ENCODE results near the gene COX5B.
"Not testable (repeated sequence)": the region's sequence is repeated elsewhere in the genome, so short reads cannot be mapped to it uniquely, and the experiment has no call there.

COX5B gene

DNA sequence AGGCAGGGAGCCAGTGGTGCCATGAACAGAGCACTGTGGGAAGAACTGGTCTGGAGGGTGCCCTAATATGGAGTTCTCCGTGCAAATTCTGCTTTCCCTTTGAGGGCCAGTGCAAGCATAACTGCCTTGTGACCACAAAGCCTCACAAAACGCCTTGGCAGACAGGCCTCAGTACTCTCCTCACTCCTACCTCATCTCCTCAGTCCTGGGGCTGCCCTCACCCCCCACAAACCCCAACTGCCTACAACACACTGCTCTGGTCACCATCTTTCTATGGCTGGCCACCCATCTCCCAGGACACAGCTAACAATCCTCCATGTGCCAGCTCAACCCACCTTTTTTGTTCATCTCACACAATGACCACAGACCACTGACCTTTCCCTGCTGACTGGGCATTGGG lies 8.9 kb downstream of the COX5B start:
- no peak for DNase-seq

DNA sequence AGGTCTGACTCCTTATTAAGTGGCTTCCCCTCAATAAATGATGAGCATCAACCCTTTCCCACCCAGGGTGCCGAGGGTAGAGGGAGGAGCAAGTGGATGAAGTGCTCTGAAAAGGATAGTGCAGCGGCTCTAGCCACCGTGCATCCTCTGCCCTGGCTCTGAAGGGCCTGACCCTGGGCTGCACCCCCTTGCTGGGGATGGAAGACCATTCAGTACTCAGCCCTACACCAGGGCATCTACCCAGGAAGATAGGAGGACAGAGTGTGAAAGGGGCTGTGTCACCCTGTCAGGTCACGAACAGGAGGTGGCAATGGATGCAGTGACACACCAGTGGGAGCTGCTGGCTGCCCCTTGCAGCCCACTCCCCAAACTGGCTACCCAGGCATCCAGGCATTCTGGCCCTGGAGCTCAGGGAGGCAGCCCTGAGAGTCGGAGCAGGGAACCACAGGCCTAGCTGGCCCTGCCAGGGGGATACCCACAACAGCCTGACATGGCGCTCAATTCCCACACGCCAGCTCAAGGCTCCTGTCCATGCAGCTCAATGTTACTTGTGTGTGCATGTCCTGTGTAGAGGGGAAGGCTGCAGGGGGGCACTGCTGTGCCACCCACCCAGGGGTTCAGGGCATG lies 10.4 kb downstream of the COX5B start:
- no peak for DNase-seq

DNA sequence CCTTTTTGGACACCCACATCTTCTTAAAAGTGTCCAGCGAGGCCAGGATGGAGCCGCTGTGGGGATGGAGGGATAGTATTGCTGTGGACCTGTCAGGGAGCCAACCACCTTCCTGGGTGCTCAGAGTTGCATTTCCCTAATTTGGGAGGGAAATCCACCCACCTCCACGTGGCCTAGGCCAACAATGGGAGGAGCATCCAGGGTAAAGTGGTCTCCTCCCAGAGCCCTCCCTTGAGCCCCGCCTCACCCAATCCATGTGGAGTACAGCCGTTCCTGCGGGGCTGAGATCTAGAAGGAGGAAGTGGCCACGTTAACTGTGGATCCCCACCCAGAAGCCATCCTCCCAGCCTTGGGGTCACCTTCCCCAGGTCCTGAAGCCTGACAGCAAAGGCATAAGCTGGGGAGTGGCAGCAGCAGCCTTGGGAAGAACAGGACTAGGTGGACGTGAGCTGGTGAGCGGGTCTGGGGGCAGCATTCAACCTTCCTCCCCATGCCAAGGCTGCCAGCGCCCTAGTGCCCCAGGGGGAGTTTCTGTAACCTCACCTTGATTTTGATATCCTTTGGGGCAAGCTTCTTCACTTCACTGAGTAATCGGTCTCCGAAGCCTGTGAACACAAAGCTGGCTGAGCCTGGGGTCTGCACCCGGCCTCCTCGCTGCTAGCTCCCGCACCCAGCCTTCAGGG lies 11.2 kb downstream of the COX5B start:
- DNase-seq = no peak

DNA sequence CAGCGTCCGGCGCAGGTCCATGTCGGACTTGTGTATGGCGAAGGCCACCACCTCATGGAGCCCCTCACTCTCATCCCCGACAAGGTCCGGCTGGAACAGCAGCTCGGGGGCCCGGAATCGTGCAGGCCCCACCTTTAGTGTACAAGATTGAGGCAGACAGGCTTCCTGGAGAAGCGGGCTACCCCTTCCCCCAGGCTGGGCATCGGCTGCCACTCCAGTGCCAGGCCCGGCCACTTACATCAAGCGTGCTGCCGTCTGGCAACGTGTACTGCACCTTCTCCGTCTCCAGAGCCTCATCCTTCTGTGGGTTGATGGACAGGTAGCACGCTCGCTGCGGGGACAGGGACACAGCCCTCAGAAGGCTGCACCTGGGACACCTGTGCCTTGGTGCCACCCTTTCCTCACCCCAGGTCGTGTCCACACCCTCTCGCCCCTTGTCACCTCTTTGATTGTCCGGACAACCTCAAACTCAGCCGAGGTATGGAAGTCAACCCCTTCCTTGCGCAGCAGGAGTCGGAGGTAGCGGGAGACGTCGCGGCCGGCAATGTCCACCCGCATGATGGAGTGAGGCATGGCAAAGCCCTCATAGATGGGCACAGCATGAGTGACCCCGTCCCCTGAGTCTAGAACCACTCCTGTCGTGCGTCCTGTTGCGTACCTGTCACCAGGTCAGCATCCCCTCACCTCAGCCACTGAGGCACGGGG lies 12.3 kb downstream of the COX5B start:
- no peak for DNase-seq

DNA sequence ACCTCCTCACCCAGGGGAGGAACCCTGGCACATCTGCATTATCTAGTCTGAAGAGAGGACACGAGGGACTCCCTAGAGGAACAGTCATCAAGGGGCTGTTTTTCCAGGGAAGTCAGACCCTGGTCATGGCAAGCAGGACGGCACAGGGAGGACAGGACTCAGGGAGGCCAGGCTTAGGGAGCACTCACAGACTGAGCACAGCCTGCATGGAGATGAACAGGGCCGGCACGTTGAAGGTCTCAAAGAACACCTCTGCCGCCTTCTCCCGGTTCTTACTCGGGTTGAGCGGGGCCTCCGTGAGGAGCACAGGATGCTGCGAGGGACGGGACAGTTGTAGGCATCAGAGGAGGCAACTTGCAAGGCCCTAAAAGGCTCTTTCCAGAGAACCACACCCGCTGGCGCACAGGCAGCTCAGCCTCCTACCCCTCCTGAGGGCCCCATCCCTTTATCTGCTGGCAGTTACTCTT lies 12.9 kb downstream of the COX5B start:
- DNase-seq = no peak

DNA sequence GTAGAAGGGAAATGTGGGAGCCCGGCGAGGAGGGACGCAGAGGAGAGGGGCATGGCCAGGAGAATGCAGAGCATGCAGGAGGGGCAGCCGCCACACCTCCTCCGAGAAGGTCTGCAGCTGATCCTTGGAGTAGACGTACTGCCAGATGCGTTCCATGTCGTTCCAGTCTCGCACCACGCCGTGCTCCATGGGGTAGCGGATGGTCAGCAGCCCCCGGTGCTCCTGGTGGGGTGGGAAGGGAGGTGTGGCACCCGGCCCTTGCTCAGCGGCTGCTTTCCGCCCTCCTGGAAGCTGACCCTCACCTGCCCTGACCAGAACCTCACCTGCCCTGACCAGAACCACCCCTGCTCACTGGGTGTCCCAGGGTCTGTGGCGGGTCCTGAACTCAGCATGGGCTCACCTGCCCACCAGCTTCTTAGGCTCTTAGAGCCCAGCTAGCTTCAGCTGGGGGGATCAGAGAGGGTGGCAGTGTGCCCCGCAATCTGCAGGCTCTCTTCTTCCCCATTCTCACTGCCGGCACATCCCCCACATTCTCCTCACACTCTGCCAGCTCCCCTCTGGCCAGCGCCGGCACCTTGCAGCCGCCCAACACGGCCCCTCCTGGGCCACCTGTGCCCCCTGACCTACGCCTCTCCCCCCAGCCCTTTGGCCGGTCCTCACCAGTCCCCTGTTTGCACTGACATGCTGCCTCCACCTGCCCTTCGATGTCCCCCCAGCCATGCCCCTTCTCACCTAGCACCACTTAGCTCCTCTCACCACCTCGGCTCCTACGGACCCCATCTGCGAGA lies 13.6 kb downstream of the COX5B start:
- DNase-seq = no peak

DNA sequence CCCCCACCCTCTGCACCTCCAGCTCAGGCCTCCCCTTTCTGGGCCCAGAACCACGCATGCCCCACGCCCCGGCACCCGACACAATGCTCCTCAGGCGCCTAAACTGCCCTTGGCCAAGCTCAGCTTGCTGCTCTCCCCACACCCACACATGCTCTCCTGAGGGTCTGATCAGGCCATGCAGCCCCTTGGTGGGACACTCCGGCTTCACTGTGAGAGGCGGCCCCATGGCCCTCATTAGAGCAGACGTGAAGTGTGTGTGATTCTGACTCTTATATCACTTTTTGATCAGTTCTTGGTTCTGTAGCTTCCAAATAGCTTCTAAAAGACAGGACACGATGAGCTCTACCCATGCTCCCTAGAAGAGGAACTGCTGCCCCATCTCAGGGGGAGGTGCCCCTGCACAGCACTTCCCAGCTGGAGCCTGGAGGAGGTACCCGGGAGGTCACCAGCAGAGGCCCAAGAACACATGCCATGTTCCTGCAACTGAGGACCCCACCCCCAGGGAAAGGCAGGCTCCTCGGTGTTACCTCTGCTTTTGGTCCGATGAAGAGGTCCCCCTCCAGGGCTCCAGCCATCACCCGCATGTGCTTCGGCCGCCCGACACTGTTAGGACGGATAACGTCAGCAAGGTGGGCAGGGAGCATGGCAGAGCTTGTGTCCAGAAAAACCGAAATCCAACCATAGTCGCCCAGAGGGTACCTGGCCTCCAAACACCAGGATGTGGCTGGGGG lies 14.3 kb downstream of the COX5B start:
- DNase-seq = no peak

DNA sequence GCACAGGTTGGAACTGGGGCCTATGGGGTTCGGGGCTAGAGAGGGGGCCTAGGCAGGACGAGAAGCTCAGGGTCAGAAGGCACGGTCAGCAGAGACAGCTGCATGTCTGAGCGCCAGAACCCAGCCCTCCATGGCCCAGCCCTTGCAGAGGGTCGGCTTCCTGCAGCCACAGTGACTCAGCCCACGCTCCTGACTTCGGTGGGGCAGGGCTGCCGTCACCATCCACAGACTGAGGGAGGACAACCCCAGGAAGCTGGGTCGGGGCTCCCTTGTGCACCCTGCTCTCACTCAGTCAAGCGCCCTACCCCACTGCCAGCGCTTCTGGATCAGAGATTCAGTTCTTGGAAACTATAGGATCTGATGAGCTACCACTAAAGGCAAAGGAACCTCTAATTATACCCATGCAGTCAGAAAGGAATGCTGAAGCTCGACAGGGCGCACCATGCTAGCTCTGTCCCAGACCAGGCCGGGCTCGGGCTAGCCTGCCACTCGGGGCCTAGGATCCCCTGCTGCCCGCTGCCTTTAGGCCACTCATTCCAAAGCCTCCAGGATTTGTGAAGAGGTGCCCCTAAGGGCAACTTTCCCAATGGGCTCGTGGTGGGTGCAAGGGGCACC lies 15.0 kb downstream of the COX5B start:
- no peak for DNase-seq

DNA sequence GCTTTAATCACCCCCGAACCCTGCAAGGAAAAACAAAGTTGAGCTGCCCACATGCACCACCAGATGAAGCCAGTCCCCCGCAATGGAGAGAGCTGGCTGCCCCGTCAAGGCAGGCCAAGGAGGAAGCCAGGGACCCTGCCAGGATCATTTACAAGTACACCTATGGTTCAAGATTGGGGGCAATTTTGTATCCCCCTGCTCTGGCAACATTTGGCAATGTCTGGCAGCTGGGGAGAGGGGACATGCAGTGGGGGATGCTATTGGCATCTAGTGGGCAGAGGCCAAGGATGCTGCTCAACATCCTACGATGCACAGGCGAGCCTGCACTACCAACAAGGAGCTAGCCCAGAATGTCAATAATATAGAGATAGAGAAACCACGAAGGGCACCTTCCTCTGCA lies 16.1 kb downstream of the COX5B start:
- no peak for DNase-seq

DNA sequence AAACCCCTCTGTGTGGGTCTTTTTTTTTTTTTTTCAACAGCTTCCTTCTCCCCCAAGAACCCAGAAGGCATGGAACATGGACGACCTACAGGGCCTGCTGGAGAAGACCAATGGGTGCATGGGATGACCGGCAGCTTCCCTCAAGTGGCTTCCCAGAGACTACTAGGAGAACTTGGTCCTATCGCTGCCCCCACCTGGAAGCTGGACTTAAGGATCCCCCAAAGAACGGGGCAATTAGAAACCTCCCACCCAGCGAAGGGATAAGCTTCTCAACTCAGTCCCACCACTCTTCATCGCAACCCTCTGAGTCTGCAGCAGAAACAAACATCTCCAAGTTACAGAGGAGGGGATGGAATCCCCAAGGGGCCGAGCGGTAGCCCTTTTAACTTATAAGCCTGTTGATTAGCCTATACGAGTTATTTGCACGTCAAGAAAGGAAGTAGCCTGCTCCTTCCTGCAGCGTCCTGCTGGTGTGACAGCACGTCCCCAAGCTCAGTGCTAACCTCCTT lies 16.6 kb downstream of the COX5B start:
- DNase-seq = no peak

DNA sequence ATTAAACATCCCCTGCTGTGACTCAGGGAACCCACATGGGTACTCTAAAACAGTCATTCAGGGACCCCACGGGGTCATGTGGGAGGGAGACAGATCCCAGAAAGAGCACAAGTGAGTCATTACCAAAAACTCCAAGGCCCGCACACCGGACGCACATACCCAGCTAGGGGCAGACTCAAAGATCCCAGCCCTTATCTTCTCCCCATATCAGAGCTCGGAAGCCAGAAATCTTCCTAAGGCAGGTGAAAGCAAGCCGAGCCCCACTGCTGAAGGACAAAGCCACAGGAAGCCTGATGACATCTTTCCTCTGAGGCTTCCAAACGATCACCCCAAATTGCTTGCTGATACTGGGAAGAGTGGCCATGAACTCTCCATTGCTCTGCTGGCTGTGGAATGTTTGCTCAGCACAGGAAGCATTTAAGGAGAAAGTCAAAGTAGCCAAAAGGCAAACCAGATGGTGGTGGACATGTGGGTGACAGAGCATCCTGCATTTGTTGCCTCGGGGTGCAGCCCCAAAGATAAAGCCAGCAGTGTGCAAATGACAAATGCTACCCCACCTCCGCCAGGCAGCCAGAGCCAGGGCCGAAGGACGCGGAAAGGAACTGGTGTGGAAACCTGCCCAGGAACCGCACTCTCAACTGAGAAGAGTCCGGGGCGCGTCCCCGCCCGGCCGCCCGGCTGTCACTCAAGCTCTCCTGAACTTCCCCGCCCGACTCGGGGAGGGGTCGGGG lies 17.2 kb downstream of the COX5B start:
- peak; percentile 64 to 66 for DNase-seq

DNA sequence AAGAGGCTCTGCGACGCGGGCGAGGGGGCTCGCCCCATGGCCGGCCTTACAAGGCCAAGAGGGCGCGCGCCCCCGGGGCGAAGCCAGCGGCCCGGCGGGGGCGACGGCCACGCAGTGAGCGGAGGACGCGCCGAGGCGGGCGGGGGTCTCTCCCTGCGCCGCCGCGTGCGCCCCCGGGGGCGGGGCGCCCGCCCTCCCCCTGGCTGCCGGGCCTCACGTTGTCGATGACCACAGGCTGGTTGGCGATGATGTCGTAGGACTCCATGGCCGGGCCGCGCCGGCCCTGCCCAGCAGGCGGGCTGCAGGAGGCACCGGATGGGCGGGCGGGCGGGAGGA lies 17.7 kb downstream of the COX5B start:
- DNase-seq = no peak

DNA sequence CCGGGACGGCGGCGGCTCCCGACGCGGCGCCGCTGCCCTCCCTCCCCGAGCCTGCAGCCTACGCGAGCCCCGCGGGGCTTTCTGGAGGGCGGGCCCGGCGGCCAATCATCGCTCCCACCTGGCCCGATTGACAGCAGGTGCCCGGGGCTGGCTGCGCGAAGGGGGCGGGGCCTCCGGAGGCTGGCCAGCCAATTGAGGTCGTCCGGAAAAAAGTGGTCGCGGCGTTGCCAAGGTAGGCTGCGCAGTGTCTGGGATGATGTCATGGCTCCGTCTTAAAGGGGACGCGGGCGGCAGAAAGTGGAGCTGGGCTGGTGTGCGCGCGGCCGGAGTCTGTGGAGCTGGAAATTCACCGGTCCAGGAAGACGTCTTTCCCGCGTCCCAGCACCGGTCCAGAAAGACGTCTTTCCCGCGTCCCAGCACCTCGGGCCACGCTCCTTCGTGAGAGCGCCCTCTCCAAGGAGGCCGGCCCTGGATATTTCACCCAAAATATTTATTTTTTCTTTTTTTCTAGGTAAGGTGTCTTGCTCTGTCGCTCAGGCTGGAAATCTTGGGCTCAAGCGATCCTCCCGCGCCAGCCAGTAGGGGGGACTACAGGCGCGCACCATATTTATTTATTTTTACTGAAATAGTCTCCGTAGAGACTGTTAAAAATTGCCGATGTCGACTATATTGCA lies 18.2 kb downstream of the COX5B start, which contains the start of gene ACTR1B:
TSS of gene ACTR1B (minus strand) at position 83 of the 674 bp plus-strand sequence. CDS start 154 bp downstream, outside the sequence.
- DNase-seq = peak; percentile 98

DNA sequence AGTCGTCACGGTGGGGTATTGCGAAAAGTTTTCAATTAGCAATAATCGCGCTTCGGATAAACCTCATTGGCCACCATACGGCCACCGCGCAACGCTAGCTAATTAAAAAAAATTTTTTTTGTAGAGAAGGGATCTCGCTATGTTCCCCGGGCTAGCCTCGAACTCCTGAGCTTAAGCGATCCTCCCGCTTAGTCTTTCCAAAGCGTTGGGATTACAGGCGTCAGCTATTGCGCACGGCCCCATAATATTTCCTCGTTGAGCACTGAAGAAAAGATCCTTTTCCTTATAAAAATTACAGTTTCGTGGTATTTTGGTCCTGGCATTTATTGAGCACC lies 18.7 kb downstream of the COX5B start:
- DNase-seq = no peak

DNA sequence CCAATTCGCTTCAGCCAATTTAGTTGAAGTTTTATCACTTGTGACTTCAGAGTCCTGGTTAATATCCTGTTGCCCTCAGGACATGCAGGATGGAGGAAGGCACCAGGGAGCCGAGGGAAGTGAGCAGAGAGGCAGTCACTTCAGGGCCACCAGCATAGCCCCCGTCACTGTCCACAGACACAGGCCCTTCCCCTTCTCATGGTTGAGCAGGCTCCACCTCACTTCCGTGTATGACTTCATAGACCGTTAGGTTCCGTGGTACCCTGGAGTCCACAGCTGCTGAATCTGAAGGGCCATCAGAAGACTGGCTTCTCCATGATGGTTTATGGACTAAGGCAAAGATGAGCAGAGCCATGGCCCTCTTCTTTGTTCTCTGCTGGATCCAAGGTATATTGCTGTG lies 23.6 kb downstream of the COX5B start, which contains the start of gene C2orf92:
TSS of gene C2orf92 (plus strand) at position 266 of the 400 bp plus-strand sequence. CDS start at position 342, 76 bp downstream.
- DNase-seq = no peak

DNA sequence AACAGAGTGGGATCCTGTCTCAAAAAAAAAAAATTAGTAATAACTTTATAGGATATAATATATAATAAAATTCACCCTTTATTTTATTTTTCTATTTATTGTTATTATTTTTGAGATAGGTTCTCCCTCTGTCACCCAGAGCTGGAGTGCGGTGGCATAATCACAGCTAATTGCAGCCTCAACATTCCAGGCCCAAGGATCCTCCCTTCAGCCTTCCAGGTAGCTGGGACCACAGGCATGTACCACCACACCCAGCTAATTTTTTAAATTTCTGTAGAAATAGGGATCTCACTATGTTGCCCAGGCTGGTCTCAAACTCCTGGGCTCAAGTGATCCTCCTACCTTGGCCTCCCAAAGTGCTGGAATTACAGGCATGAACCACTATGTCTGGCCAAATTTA lies 24.6 kb downstream of the COX5B start:
- DNase-seq = no peak

DNA sequence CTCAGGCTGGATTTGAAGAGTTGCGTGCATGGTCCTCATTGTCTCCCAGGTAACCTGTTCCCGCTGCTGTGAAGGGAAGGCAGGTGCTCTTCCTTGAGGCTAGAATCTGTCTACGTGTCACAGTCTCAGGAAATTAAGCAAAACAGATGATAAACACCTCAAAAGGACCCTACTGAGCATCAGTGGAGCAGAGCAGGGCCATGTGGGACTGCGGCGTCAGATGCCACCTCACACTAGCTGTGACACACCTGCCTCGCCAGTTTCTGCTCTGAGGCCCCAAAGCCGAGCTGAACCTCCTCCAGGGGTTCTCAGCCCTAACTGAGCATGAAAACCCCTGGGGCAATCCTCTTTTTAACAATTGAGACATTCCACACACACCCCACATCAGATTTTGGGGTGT lies 25.7 kb downstream of the COX5B start:
- DNase-seq = no peak

DNA sequence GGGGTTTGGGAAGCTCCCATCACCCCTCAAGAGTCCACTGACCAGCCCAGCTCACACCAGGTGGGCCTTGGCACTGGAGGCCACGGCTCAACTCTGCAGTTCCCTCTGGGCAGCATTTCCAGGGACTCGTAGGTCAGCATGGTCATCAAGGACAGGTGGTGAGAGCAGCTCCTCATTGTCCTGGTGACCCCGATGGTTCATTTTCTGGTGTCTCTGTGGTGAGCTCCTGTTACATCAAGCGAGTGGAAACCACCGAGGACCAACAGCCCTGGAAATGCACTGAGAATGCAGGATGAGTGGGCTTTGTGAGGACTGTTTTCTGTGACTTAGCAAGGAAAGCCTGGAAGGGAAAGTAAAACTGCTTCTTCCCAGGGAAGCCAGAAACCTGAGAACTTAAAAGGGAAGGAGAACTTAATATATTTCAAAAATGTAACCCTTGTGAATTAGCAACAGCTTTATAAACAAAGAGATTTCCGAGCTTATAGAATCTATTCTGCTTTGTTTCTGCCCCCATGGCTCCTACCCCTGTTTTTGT lies 26.8 kb downstream of the COX5B start:
- not testable (repeated sequence) for DNase-seq

DNA sequence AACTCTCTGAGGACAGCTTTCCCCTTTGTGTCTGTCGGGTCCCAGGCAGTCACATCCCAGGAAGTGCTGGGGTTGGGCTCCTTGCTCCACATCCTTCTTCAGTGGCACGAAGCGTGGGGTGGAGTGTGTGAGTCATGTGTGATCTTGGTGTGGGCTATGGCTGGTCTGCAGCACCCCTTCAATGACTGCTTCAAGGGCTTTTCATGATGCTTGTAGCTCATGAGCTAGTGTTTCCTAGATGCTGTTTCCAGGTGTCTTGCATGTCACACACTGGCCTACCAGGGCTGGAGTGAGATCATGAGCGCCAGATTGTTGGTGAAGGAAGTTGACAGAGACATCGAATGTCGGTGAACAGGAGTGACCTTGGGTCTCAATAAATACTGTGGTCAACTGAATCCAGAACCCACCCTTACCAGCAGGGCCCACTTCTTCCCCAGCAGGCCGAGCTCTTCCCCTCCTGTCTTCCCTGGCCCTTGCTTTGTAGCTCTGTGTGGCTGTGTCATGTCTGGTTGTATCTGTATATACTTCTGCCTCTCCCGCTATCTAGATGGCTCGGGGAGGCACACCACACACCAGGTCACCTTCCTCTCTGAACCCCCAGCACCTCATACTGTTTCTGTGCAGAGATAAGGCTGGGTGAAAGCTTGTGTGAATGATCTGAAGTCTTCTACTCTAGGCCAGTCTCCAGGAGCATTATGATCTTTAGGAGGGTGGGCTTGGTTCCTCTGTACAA lies 27.5 kb downstream of the COX5B start:
- DNase-seq = no peak

DNA sequence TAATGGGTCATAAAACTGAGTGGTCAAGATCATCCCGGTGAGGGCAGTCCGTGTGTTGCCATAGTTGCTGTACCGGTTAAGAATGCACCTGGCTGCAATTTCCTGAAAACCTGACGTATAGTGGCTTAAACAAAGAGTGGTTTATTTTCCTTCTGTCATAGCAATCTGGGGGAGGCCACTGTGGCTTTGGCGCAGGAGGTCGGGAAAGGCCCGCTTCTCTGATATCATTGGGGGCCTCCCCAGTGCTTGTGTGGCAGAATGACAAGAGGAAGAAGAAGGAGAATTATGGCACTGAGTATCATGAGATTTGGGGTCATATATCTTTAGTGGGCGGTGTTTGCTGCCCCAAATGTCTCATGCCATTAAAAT lies 28.0 kb downstream of the COX5B start:
- no peak for DNase-seq
